Keratinocyte (primary cell): ENCODE results near the gene STAG1. TPM values are rescaled to one million over a fixed set of nuclear protein-coding genes. Genes with fewer than 3 reads are reported as not detected.

Experiments used
- DNase-seq: peaks from one replicate; pipeline ENCODE4 v3.0.0-alpha.2; 2011; ENCODE audit warnings: low read depth, missing footprints, low spot score
- FAIRE-seq: peaks from 2 replicates; lab custom pipeline; 2011; peaks lifted over from hg19 to GRCh38; lab: Jason Lieb, UNC
- H2AFZ ChIP-seq: 2 replicates; pipeline ENCODE4 v1.6.0; 2012; ENCODE audit warnings: low read length, control low read depth, inconsistent platforms; ENCODE audit not compliant: control insufficient read depth
- H3K27ac ChIP-seq: 2 replicates; pipeline ENCODE4 v1.5.1; 2011; ENCODE audit warnings: low read length; ENCODE audit not compliant: control insufficient read depth, insufficient read depth
- H3K27me3 ChIP-seq: 3 replicates; pipeline ENCODE4 v1.6.0; 2011; ENCODE audit warnings: low read length; ENCODE audit not compliant: control insufficient read depth, insufficient read depth; ENCODE audit errors: extremely low read depth
- H3K36me3 ChIP-seq, 2 experiments: 2 replicates in 1 of 2; 3 replicates in 1 of 2; pipeline ENCODE4 v1.5.1; 2011; ENCODE audit warnings: low read length in 2 of 2, mild to moderate bottlenecking in 1 of 2; ENCODE audit not compliant: control insufficient read depth in 2 of 2, insufficient read depth in 2 of 2; ENCODE audit errors: extremely low read depth in 1 of 2
- H3K4me1 ChIP-seq: 3 replicates; pipeline ENCODE4 v1.5.1; 2011; ENCODE audit warnings: low read length; ENCODE audit not compliant: control insufficient read depth, insufficient read depth; ENCODE audit errors: extremely low read depth
- H3K4me2 ChIP-seq: 3 replicates; pipeline ENCODE4 v1.6.0; 2011; ENCODE audit warnings: low read depth, low read length; ENCODE audit not compliant: control insufficient read depth, insufficient read depth; ENCODE audit errors: extremely low read depth
- H3K4me3 ChIP-seq, 3 experiments: fragments of 200-600 bp in 1 of 3; sonication (generic) in 1 of 3; 2 replicates in 2 of 3; 3 replicates in 1 of 3; pipeline ENCODE4 v1.5.1; 2011 to 2016; ENCODE audit warnings: low read length in 3 of 3, mild to moderate bottlenecking in 3 of 3, control low read depth in 2 of 3, inconsistent platforms in 1 of 3, low read depth in 1 of 3, mixed read lengths in 1 of 3, mixed run types in 1 of 3, moderate library complexity in 1 of 3; ENCODE audit not compliant: control insufficient read depth in 2 of 3, insufficient read depth in 2 of 3; ENCODE audit errors: extremely low read depth in 1 of 3
- H3K79me2 ChIP-seq: 2 replicates; pipeline ENCODE4 v1.6.0; 2012; ENCODE audit warnings: low read length; ENCODE audit not compliant: control insufficient read depth, insufficient read depth
- H3K9ac ChIP-seq: 3 replicates; pipeline ENCODE4 v1.6.0; 2011; ENCODE audit warnings: low read length; ENCODE audit not compliant: control insufficient read depth, insufficient read depth; ENCODE audit errors: extremely low read depth
- H3K9me1 ChIP-seq: 3 replicates; pipeline ENCODE4 v1.6.0; 2011; ENCODE audit warnings: low read length; ENCODE audit not compliant: control insufficient read depth, insufficient read depth; ENCODE audit errors: extremely low read depth
- H3K9me3 ChIP-seq: 2 replicates; pipeline ENCODE4 v1.5.1; 2012; ENCODE audit warnings: low read depth, low read length; ENCODE audit not compliant: control insufficient read depth
- H4K20me1 ChIP-seq: 3 replicates; pipeline ENCODE4 v1.6.0; 2011; ENCODE audit warnings: low read length; ENCODE audit not compliant: control insufficient read depth, insufficient read depth; ENCODE audit errors: extremely low read depth
- CTCF ChIP-seq, 3 experiments: IDR thresholded peaks in 1 of 3; conservative IDR thresholded peaks in 1 of 3; optimal IDR thresholded peaks in 1 of 3; 2 replicates in 2 of 3; 3 replicates in 1 of 3; pipeline versions ENCODE3 to v1.5.1; 2011; ENCODE audit warnings: low read length in 3 of 3, mild to moderate bottlenecking in 3 of 3, moderate library complexity in 2 of 3, control low read depth in 1 of 3, inconsistent platforms in 1 of 3; ENCODE audit not compliant: insufficient read depth in 2 of 3; ENCODE audit errors: extremely low read depth in 1 of 3
- EZH2 ChIP-seq: IDR thresholded peaks from one replicate; pipeline ENCODE4 v1.6.1; 2012; ENCODE audit warnings: inconsistent platforms, mild to moderate bottlenecking, low read length, moderate library complexity
- dilution Hi-C: fragments of 300-500 bp; cut with MboI; formaldehyde crosslinking; loops from one replicate; pipeline ENCODE4 v1.7.0; 2020; ENCODE audit warnings: low sequenced_read_pairs; ENCODE audit not compliant: extremely low pct_ligation_motif_present
- polyA plus RNA-seq, 5 experiments: library from polyadenylated mRNA; depleted of rRNA in 3 of 5; stranded (reverse) in 3 of 5; stranded (forward) in 1 of 5; unstranded in 1 of 5; fragments of >200 nt; gene quantifications; 1 replicate in 1 of 5; 2 replicates in 3 of 5; 3 replicates in 1 of 5; pipeline versions ENCODE4 v1.2.1 to v1.2.3, GENCODE V29; 2011 to 2012; ENCODE audit warnings: missing spikeins in 2 of 5, low read depth in 1 of 5, low replicate concordance in 1 of 5

The STAG1 gene
- polyA plus RNA-seq, 1 donor (not counting 4 experiments of a cell fraction or from before 2014, with no cell fraction given): 11.8 TPM

- no peaks in the 10 kb centered on the region for H4K20me1 ChIP-seq
- no peak overlapping the region for H3K4me3 ChIP-seq
- H3K4me2 ChIP-seq: no peak overlapping the region
- H3K79me2 ChIP-seq: no peaks in the 10 kb centered on the region
- no peak overlapping the region for H2AFZ ChIP-seq
- no peaks in the 10 kb centered on the region for H3K9me3 ChIP-seq
- H3K4me1 ChIP-seq: no peaks in the 10 kb centered on the region
- no peaks in the 10 kb centered on the region for H3K27me3 ChIP-seq
- dilution Hi-C loops: loop anchor here (25.0 kb wide), 1 partner anchor 142 kb away; the partner anchor contains the start of gene MSL2
- H3K27ac ChIP-seq: no peak overlapping the region
- no peak for FAIRE-seq
- no peak for TF ChIP-seq EZH2
- no peak for TF ChIP-seq CTCF (optimal IDR thresholded peaks at IDR 0.05 in 1 of 3, IDR thresholded peaks at IDR 0.05 in 1 of 3, conservative IDR thresholded peaks at IDR 0.05 in 1 of 3; ENCODE audit: extremely low read depth in 1 of 3, insufficient read depth in 2 of 3, low read length in 3 of 3)
- no peak overlapping the region for H3K9ac ChIP-seq
- H3K36me3 ChIP-seq: peaks cover 3 to 8% of the 10 kb centered on the region in 2 experiments
- no peak for DNase-seq
- H3K9me1 ChIP-seq: no peaks in the 10 kb centered on the region
These were observed 422.6 kb downstream of the STAG1 start for GRCh38 chr3:136329593-136329992.

GRCh38 chr3:136327671-136328070 lies 424.5 kb downstream of the STAG1 start:
- Histone ChIP-seq H3K9ac (no peak overlapping the region), H3K27ac (no peak overlapping the region), H4K20me1 (no peaks in the 10 kb centered on the region), H3K27me3 (no peaks in the 10 kb centered on the region), H2AFZ (no peak overlapping the region), H3K4me1 (no peaks in the 10 kb centered on the region), H3K4me2 (no peak overlapping the region), H3K36me3 (peaks cover 3 to 8% of the 10 kb centered on the region in 2 experiments), H3K9me1 (no peaks in the 10 kb centered on the region), H3K4me3 (no peak overlapping the region), H3K79me2 (no peaks in the 10 kb centered on the region), H3K9me3 (no peaks in the 10 kb centered on the region)
- dilution Hi-C loops: loop anchor here (25.0 kb wide), 1 partner anchor 140 kb away; the partner anchor contains the start of gene MSL2
- no peak for DNase-seq
- no peak for FAIRE-seq
- TF ChIP-seq CTCF (optimal IDR thresholded peaks at IDR 0.05 in 1 of 3, IDR thresholded peaks at IDR 0.05 in 1 of 3, conservative IDR thresholded peaks at IDR 0.05 in 1 of 3; ENCODE audit: extremely low read depth in 1 of 3, insufficient read depth in 2 of 3, low read length in 3 of 3) (no peak), EZH2 (no peak)
